Measurements from ENCODE around the gene ARSG. TPM values are rescaled to one million over a fixed set of nuclear protein-coding genes. Genes with fewer than 3 reads are reported as not detected.

Gene ARSG
- polyA plus RNA-seq, 1 donor from 2014 or later, result 16.9 TPM

- H3K4me3 ChIP-seq (ENCODE audit: low read length), result peak overlapping the region; percentile 82
Measured at GRCh38 chr17:68293490-68294195, 2.3 kb downstream of the ARSG start.

DNA sequence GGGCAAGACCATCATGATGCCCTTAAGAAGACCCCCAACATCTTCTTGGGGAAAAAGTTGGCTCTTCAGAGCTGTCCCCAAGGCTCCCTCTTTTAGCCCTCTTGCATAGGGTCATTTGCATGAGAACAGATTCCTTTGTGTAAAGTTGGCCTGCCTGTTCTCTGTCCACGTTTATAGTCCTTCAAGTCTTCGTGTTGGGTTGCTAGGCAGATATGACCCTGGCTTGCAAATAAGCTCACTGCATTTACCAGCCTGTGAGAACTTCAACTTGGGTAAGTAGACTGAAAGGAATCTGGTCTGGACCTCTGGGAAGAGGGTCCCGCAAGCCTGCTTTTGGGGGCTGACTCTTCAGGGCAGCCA is 2.9 kb downstream of the ARSG start:
- no peak overlapping the region for H3K27ac ChIP-seq (ENCODE audit: low read length)
- no peaks in the 10 kb centered on the region for H3K9me3 ChIP-seq (ENCODE audit: low read length)
- TF ChIP-seq EP300 (conservative IDR thresholded peaks at IDR 0.05; ENCODE audit: poor library complexity, severe bottlenecking) (no peak), POLR2AphosphoS5 (IDR thresholded peaks at IDR 0.05) (no peak), MXI1 (conservative IDR thresholded peaks at IDR 0.05; ENCODE audit: poor library complexity, severe bottlenecking) (no peak), CTCF (IDR thresholded peaks at IDR 0.05; ENCODE audit: poor library complexity, severe bottlenecking) (no peak), RAD21 (conservative IDR thresholded peaks at IDR 0.05) (no peak), EZH2 (IDR thresholded peaks at IDR 0.05; ENCODE audit: borderline replicate concordance, insufficient read depth, low read length, poor library complexity, severe bottlenecking) (no peak), SMC3 (conservative IDR thresholded peaks at IDR 0.05; ENCODE audit: poor library complexity) (no peak), TAF1 (IDR thresholded peaks at IDR 0.05; ENCODE audit: low read depth) (no peak)
- TF ChIP-seq, protein P1, sequence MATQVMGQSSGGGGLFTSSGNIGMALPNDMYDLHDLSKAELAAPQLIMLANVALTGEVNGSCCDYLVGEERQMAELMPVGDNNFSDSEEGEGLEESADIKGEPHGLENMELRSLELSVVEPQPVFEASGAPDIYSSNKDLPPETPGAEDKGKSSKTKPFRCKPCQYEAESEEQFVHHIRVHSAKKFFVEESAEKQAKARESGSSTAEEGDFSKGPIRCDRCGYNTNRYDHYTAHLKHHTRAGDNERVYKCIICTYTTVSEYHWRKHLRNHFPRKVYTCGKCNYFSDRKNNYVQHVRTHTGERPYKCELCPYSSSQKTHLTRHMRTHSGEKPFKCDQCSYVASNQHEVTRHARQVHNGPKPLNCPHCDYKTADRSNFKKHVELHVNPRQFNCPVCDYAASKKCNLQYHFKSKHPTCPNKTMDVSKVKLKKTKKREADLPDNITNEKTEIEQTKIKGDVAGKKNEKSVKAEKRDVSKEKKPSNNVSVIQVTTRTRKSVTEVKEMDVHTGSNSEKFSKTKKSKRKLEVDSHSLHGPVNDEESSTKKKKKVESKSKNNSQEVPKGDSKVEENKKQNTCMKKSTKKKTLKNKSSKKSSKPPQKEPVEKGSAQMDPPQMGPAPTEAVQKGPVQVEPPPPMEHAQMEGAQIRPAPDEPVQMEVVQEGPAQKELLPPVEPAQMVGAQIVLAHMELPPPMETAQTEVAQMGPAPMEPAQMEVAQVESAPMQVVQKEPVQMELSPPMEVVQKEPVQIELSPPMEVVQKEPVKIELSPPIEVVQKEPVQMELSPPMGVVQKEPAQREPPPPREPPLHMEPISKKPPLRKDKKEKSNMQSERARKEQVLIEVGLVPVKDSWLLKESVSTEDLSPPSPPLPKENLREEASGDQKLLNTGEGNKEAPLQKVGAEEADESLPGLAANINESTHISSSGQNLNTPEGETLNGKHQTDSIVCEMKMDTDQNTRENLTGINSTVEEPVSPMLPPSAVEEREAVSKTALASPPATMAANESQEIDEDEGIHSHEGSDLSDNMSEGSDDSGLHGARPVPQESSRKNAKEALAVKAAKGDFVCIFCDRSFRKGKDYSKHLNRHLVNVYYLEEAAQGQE (IDR thresholded peaks at IDR 0.05; ENCODE audit: borderline replicate concordance), result no peak
- no peaks in the 10 kb centered on the region for H3K79me2 ChIP-seq (replicated peaks; ENCODE audit: insufficient read depth, low read length)
- H4K20me1 ChIP-seq (ENCODE audit: insufficient read depth), result peaks cover 3% of the 10 kb centered on the region
- no peak overlapping the region for H3K4me3 ChIP-seq (ENCODE audit: low read length)
- H3F3A ChIP-seq (ENCODE audit: insufficient read depth, low read length, poor library complexity, severe bottlenecking), result no peaks in the 10 kb centered on the region
- no peak overlapping the region for H2AFZ ChIP-seq (ENCODE audit: low read depth, low read length)
- no peak overlapping the region for H3K4me2 ChIP-seq (ENCODE audit: low read length)
- no peaks in the 10 kb centered on the region for H3K36me3 ChIP-seq (ENCODE audit: insufficient read depth, low read length)
- no peaks in the 10 kb centered on the region for H3K27me3 ChIP-seq (ENCODE audit: insufficient read depth, low read depth, low read length)
- H3K9ac ChIP-seq (ENCODE audit: low read length), result no peak overlapping the region
- no peaks in the 10 kb centered on the region for H3K9me2 ChIP-seq (ENCODE audit: insufficient read depth, low read length)

More at GRCh38 chr17:68293490-68294195, 2.3 kb downstream of the ARSG start:
- TF ChIP-seq RAD21 (conservative IDR thresholded peaks at IDR 0.05), result no peak
- H3K27me3 ChIP-seq (ENCODE audit: insufficient read depth, low read depth, low read length), result peaks cover 4% of the 10 kb centered on the region
- no peak overlapping the region for H3K9ac ChIP-seq (ENCODE audit: low read length)
- H3K36me3 ChIP-seq (ENCODE audit: insufficient read depth, low read length), result no peaks in the 10 kb centered on the region
- H3K9me2 ChIP-seq (ENCODE audit: insufficient read depth, low read length), result no peaks in the 10 kb centered on the region
- H3K27ac ChIP-seq (ENCODE audit: low read length), result no peak overlapping the region
- H4K20me1 ChIP-seq (ENCODE audit: insufficient read depth), result peaks cover 3% of the 10 kb centered on the region
- peak overlapping the region; percentile 53 for H3K4me2 ChIP-seq (ENCODE audit: low read length)
- no peaks in the 10 kb centered on the region for H3K9me3 ChIP-seq (ENCODE audit: low read length)
- H3F3A ChIP-seq (ENCODE audit: insufficient read depth, low read length, poor library complexity, severe bottlenecking), result no peaks in the 10 kb centered on the region
- H2AFZ ChIP-seq (ENCODE audit: low read depth, low read length), result no peak overlapping the region
- H3K79me2 ChIP-seq (replicated peaks; ENCODE audit: insufficient read depth, low read length), result no peaks in the 10 kb centered on the region
